GM04503 (cell line): Measurements from ENCODE around the gene CD69.

Experiments
- DNase-seq: peaks from one replicate; pipeline ENCODE4 v3.0.0-alpha.2; 2012; ENCODE audit warnings: low read depth

Gene CD69

DNA sequence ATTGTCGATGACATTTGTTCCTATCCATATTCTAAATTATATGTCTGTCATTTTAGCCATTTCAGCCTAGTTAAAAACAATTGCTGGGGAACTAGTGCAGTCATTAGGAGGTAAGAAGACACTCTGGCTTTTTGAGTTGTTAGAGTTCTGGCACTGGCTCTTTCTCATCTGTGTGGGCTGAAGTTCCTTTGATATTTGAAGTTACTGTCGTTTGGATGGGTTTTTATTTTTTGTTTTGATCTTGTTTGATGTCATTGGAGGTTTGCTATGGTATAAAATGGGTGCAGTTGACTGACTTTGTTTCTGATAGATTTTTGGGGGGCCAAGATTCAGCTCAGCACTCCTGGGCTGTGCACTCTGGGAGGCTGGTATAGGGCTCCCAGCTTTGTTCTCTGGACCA, 20.7 kb upstream of the CD69 start:
- DNase-seq, result no peak

- DNase-seq, result no peak
These were observed 18.5 kb upstream of the CD69 start for GRCh38 chr12:9779209-9779608.

DNA sequence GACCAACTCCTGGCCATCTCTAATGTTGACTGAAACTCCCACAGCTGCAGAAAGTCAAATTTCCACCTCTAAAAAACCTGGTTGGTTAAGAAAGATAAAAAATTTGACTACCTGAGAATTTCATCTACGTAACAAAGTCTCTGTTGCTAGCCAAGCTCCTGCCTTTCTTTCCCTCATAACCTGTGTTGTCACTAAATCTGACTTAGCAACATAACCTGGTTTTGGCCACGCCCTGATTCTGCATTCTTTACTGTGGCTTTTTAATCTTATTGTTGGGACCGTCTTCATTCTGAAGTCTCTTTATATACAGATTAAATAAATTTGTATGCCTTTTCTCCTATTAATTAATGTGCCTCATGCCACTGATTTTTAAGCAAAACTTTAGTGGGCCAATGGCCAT, 16.1 kb upstream of the CD69 start:
- DNase-seq, result no peak

DNA sequence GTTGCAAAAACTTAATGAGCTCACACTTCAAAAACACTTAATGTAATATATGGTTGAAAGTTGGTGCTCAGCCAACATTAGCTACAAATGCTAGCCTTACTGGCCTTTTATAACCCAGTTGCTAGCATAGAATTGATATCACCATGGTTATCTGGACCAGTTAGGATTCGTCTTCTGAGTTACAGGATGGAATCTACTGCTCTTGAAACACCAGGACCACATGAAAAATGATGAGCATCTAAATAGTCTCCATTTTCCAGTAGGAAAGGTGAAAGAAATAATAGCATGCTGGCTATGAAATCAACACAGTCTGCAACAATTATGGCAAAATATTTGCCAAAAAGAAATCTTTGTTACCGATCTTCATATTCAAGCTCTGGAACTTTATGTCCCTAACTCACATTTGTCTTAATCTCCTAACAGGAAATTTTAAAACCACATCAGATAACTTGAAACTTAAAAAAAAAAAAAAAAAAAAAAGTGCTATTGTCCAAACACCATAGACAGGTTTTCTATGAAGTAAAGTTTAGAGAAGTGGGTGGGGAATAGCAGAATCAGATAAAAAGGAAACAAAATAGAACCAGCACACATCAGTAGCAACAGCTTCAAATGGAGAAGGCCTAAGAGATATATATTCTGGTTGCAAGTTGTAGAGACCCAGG, 12.6 kb upstream of the CD69 start:
- DNase-seq, result no peak

GRCh38 chr12:9763025-9763424, 2.3 kb upstream of the CD69 start:
- no peak for DNase-seq

DNA sequence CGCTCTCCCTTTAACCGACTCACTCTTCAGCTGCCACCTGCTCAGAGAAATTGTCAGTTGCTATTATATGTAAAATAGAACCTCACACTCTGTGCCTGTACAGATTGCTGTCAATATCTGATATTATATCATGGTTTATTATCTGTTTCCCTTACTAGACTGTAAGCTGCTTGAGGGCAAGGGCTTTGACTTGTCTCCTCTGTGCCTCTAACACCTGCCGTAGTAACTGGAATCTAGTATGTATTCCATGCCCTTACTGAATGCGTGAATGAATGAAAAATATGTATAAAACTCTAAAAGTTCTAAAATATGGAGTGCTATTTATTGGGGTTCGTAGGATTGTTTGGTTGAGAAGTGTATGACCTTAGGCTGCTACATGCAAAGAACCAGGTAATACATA, 1.7 kb upstream of the CD69 start:
- no peak for DNase-seq

DNA sequence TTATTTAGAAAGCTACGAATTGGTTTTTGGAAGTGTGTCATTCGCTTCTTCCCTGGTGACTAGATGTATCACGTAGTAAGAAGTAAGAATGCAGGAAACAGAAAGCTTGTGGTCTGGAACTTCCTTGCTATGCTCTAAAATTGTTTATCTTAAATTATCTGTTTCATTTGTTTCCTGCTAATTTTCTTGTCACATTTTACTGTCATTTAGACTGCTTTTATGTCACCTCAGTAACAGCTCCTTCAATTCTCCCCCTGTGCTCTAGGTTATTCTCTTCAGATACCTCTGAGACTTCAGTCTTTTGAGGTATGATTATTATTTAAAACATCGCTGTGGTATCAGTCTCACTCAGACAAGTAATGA, 699 bp upstream of the CD69 start:
- DNase-seq, result no peak

GRCh38 chr12:9760120-9760519, 581 bp downstream of the CD69 start:
- DNase-seq, result no peak

GRCh38 chr12:9759694-9760093, 1.0 kb downstream of the CD69 start:
- no peak for DNase-seq

- no peak for DNase-seq
These were observed 2.6 kb downstream of the CD69 start for GRCh38 chr12:9758119-9758518.

DNA sequence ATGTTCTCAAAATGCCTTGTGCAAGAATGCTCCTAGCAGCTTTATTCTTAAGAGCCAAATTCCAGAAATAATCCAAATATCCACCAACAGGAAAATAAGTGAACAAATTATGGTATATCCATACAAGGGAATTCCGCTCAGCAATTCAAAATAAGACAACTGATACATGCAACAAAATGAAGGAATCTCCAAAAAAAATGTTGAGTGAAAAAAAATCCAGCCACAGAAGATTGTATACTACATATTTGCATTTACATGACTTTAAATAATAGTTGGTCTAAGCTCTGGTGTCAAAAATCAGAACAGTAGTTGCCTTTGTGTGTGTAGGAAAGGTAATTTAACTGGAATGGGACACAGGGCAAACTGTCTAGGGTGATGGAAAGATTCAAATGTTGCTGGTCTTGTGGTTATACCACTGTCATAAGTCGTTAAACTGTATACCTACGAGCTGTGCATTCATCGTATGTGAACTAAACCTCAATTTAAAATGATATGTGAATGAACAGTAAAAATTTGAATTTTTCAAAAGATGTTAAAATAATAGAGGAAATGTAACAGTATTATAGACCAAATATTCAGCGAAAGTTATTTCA, 3.2 kb downstream of the CD69 start:
- DNase-seq, result no peak

DNA sequence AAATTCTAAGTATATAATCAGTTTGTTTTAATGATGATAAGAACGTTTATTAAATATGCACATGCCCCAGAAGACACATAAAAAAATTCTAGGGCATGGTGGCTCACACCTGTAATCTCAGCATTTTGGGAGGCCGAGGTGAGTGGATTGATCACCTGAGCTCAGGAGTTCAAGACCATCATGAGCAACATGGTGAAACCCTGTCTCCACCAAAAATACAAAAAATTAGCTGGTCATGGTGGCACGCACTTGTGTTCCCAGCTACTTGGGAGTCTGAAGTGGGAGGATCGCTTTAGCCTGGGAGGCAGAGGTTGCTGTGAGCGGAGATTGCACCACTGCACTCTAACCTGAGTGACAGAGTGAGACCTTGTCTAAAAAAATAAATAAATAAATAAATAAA, 4.0 kb downstream of the CD69 start:
- no peak for DNase-seq

GRCh38 chr12:9756170-9756569, 4.5 kb downstream of the CD69 start:
- no peak for DNase-seq

DNA sequence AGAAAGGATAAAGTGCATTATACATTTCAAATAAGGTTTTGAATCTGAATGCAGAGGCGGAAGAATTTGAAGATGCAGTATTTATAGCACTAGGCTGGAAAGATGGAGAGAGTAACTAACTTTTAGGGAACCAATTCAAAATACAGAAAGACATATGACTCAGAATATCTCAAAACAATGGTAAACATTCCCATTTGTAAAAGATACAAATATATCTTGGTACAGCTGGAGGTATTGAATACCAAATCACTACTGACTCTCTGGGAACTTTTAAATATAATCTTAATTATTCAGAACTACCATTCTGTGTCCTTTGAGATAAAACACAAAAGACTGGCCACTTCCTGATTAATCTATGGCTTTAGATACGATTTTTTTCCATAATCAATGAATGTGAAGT, 5.1 kb downstream of the CD69 start:
- no peak for DNase-seq

- DNase-seq, result no peak
These were observed 5.7 kb downstream of the CD69 start for GRCh38 chr12:9755035-9755434.

- no peak for DNase-seq
These were observed 6.4 kb downstream of the CD69 start for GRCh38 chr12:9754099-9754927.

GRCh38 chr12:9753498-9753897, 7.2 kb downstream of the CD69 start:
- no peak for DNase-seq

GRCh38 chr12:9753073-9753472, 7.6 kb downstream of the CD69 start:
- DNase-seq, result no peak

- no peak for DNase-seq
These were observed 8.4 kb downstream of the CD69 start for GRCh38 chr12:9752145-9752933.

- DNase-seq, result no peak
These were observed 9.2 kb downstream of the CD69 start for GRCh38 chr12:9751204-9752144.
